NCI-H2227 (cell line): ENCODE data around the gene TMBIM6.
"Not testable (repeated sequence)": the region's sequence is repeated elsewhere in the genome, so short reads cannot be mapped to it uniquely, and the experiment has no call there.

ENCODE experiments used
- DNase-seq: peaks from one replicate; lab custom pipeline; 2025; ENCODE audit not compliant: unreplicated experiment; lab: John Stamatoyannopoulos, UW

The TMBIM6 gene, protein sequence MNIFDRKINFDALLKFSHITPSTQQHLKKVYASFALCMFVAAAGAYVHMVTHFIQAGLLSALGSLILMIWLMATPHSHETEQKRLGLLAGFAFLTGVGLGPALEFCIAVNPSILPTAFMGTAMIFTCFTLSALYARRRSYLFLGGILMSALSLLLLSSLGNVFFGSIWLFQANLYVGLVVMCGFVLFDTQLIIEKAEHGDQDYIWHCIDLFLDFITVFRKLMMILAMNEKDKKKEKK

DNA sequence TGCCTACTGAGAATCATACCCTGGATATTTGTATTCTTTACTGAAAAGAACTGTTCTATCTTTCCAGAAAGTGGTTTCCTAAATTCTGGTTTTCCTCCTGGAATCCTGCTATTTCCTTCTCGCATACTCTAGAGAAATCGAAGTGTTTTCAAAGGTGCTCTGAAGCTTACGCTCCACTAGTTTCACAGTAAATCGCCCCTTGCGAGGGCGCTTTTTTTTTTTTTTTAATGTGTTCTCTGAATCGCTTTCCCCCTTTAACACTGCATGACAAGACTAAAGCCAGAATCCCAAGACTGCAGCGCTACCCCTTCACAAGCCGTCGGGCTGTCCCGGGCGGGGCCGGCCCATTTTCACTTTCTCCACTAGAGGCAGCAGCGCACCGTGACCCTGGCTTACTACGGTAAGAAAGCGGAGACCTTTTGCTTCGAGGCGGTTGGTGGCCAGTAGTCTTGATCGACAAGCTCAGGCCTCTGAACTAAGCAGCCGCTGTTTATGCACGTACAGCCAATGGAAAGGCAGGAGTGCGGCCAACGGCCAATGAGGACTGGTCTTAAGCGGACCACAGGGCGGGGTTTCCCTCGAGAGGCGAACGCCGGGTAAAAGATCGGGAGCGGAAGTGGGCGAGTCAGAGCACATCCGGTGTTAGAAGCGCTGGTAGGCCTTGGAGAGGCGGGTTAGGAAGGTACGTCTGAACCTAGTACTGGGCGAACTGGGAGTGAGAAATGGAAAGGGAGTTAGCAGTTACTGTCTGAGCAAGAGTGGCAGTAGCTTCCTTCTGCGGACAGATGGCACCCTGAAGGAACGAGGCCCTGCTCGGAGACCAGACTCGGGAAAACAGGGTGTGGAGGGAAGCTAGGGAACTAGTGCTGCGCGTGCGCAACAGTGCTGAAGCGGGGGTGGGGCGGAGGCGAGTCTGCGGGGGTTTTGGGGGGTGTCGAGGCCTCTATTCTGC is at the start of gene TMBIM6:
Gene TMBIM6 (plus strand): TSS at position 628 of the 952 bp plus-strand sequence. CDS start 10,937 bp downstream, outside the sequence.
- DNase-seq, result peak; percentile 98

DNA sequence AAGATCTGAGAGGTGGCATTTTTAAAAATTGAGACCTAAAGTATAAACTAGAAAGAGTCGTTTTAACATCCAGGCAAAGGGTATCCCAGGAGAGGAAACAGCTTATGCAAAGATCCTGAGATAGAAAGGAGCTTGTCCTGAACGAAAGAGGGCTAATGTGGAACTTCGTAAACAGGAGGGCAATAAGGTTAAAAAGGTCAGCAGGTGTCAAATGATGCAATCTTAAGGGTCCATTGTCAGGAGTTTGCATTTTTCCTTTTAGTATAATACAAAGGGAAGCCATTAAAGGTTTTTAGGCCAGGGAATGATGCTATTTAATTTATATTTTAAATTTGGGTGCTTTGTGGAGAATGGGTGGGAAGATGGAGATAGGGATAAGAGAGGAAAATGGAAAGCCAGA is 48.5 kb upstream of the TMBIM6 start:
- DNase-seq, result no peak

DNA sequence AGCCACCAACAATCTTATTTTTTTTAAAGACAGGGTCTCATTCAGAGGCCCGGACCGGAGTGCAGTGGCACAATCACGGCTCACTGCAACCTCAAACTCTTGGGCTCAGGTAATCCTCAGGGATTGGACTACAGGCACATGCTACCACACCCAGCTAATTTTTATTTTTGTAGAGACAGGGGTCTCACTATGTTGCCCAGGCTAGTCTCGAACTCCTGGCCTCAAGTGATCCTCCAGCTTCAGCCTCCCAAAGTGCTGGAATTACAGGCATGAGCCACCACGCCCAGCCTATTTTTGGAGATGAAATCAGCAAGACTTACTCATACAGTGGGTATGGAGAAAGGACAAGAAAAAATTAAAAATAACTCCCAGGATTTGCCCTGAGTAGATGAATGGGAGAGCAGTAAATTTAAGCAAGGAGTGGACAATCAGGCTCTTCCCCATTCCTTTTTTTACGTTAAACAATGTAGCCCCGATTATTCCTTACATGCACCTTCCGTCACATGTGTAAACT is 47.4 kb upstream of the TMBIM6 start:
- no peak for DNase-seq

DNA sequence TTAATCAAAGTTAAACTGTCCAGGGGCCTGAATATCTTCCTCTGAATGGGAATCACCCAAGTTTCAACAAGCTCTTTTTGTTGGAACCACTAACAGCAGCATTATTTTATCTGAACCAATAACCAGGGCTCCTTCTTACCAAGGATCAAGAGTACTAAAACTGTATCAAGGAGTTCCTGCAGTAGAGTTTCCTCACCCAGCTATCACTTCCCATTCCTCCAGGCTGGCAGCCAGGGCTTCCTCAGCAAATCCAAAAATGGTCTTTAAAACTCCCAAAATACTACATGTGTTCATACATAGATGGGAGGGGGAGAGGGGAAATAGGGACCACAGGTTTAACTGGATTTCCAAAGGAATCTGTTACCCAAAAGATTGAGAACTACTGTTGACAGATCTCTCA is 44.6 kb upstream of the TMBIM6 start:
- DNase-seq, result no peak

DNA sequence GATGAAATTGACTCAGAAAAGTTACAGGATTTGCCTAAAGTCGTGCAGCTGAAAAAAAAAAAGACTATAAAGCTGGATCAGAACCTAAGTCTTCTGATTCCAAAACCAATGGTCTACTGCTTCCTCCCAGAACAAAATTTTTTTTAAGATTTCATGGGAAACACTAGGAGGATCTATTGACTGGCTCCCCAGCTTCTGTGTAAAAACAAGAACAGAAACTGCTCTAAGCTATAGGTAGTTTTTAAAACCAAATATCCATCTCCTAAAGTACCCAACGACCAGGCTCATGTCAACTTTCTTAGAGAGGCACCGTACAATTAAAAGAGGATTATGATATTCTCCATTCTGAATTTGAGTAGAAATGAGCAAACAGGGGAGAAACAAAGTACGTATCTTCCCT is 43.5 kb upstream of the TMBIM6 start:
- no peak for DNase-seq

DNA sequence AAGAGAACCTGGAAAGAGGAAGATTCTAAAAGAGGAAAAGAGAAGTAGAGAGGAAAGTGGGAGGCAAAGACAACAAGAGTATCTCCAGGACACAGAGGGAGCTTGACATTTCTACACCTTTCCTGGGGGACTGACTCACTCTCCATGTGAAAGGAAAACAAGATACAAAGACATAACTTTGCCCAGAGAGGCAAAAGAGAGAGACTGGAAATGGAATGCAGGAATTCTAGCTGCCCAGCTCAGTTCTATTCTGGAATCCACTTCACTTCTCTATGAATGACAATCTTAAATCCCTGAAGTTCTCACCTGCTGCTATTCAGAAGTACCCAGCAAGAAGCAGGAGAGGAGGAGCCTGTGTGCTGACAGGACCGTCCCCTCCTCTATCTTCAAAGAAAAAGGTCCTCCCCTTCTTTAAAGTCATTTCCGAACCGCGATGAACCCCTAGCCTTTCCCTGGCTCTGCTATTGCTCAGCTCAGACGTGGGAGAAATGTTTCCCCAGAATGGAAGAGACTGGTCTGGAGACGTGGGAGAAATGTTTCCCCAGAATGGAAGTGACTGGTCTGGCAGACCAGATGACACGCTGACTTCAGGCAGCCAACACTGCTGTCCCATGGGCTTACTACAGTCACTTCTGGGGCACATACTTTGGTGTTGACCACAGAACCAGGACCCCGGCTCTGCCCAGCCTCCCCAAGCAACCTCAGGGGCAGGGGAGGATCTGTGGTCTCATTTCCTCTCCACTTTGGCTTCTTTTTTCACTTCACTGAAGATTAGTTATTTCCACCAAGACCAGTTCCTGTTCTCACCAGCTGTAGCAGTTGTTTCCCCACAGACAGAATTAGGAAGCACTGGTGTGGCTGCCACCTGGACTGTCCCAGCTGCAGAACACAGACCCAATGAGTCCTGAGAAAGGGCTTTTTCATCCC is 42.5 kb upstream of the TMBIM6 start:
- no peak for DNase-seq

DNA sequence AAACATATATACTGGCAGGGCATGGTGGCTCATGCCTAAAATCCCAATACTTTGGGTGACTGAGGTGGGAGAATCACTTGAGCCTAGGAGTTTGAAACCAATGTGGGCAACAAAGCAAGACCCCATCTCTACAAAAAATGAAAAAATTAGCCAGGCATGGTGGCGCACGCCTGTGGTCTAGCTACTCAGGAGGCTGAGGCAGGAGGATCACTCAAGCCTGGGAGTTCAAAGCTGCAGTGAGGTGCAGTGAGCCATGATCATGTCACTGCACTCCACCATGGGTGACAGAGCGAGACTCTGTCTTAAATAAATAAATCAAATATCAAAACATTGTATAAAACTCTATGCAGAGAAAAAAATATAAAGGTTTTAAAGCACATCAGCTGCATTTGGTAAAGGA is 39.3 kb upstream of the TMBIM6 start:
- no peak for DNase-seq

DNA sequence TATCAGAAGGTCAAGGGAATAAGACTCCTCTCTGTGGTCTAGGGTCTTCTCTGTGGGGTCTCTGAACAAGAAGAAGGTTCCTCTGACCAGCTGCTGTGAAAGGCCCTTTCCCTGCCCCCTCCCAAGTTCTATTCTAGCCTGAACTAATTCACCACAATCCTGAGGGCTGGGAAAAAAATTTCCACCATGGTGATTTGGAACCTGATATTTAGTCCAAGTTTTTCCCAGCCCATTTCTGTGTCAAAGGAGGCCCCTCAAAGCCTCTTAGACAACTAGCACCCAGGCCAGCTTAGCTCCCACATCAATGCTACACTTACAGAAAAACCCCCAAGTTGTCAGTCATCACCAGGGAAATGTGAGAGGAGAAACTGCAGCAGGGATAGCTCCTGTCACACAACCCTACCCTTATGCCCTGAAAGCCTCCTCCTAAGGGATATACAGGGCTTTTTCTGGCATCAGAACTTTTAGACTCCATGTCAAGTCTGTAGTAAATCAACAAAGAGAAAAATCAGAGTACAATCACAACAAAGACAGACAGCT is 38.6 kb upstream of the TMBIM6 start:
- DNase-seq, result no peak

DNA sequence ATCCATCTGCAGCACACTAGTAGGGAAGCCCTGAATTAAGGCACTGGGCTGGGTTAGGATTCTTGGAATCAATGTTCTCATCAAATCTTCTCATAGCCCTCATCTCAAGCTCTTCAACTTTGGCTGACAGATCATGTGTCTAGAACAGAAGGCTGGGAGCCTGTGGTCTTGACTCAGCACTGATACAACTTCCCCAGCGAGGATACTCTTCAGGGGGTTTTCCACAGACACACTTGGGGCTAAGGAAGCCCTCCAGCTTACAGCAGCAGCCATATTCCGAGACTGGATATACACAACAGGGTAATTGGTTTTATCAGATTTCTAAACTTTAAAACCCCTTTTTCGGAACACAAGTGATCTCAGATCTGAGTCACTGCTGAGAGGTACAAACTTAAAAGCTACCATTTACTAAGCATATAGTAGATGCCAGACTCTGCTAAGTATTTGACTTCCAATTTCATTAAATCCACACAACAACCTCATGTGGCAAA is 37.7 kb upstream of the TMBIM6 start:
- DNase-seq, result no peak

DNA sequence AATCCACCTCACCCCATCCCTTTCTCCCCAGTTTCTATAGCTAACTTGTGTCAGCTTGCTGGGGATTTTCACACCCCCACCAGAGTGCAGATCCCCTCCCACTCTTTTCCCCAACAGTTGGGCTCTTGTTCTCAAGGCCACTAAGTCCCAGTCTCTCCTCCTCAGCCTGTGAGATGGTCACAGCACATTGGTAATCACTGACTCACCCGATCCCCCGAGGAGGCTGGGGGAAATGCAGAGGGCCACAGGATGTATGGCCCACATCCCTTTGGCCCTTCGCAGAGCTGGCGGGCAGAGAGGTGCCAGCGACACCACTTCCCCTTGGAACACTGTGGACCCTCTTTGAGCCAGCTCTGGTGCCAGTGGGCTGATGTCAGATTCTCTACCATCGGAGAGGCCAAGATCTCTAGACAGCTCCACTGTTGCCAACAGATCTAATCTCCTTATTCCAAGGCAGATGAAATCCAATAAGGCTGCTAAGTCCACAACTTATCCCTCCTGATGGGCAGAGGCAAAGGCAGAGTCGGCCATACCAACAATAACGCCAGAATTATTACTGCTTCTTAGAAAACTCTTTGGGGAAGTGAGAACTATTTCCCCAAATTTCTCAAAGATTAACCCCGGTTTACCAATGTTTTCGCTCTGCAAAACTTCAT is 35.8 kb upstream of the TMBIM6 start:
- DNase-seq, result no peak

DNA sequence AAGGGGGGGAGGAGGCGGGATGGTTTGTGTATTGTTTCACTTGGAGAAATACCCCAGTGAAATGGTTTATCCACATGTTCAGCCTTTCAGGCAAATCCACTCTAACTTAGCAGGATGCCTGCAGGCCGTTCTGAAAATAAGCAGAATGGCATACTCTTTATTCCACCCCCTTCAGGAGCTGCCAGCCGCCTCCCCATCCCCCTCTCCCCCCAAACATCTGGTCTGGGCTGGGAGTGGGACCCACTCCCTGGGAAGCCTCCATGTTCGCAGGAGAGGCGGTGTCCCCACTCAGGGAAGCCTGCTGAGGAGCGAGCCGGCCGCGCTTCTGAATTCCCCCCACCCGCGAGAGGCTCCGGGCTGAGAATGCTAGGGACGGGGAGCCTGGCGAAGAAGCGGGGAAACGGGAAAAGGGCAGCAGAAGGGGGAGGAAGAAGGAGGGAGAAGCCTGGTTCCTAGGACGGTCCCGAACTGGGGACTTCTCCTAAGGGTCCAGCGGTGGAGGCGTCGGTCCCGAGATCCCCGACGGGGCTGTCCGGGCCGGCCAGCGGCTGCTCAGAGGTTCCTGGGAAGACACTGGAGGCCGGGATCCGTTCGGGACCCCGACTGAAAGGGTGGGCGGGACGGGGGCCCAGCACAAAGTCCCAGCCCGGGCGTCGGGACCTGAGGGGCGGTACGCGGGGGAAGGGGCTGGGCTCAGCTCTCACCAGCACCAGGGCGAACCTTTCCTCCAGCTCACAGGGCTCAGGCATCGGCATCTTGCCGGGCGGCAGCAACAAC is 34.8 kb upstream of the TMBIM6 start:
- peak; percentile 65 for DNase-seq

DNA sequence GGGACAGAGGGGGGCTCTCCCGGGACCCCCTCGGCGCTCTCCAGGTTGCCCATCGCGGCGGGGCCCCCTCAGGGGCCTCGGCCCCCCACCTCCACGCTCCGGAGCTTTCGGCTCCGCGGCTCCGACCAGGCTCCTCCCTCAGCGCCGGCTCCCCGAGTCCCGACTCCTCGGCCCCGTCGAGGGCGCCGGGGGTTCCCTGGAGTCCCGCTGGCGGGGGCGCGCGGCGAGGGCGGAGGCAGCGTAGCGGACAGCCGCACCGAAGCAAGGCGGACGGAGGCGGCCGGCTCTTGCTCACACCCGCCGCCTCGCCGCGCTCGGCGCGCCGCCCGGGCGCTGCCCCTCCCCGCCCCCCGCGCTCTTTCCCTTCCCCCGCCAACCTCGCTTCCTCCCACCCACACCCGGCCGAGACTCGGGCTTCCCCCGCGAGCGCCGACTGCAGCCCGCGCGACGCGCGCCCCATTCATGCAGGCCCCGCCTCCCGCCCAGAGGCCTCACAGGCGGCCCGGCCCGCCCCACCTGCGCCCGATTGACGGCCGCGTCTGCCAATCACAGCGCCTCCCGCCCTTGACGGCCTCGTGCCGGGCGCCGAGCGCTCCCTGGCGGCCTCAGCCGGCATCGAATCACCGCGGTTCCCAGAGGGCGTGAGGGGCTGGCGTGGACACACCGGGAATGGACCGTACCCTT is 34.1 kb upstream of the TMBIM6 start, which contains the start of gene FMNL3:
Gene FMNL3 (minus strand): TSS at position 278 of the 684 bp plus-strand sequence. CDS start 225 bp downstream, at position 53.
- peak; percentile 96 for DNase-seq

DNA sequence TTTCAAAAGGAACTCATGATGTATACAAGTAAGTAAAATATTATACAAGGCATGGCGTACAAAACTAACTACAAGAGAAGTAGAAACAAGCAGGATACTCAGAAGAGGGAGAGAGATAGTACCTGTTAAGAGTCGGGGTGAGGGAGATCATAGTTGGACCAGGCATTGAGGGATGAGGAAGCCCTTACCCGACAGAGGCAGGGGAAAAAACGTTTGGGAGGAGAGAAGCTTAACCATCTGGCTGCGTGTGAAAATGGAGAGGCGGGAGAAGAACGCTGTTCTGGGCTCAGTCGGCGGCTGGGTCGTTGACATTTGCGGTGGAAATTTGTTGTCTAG is 33.6 kb upstream of the TMBIM6 start:
- no peak for DNase-seq

DNA sequence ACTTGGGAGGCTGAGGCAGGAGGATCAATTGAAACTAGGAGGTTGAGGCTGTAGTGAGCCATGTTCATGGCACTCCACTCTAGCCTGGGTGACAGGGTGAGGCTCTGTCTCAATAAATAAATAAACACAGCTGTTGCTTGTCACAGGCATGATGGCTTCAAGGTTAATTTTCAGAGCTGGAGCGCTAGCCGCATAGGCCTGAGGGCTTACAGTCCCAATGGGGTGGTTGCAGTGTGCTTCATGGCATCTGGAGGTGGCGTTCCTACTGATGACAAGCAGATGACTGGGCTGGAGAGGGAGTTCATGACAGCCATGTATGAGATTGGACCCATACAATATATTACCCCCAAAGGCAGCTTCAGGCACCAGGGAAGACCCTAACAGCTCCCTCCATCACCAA is 32.5 kb upstream of the TMBIM6 start:
- no peak for DNase-seq

DNA sequence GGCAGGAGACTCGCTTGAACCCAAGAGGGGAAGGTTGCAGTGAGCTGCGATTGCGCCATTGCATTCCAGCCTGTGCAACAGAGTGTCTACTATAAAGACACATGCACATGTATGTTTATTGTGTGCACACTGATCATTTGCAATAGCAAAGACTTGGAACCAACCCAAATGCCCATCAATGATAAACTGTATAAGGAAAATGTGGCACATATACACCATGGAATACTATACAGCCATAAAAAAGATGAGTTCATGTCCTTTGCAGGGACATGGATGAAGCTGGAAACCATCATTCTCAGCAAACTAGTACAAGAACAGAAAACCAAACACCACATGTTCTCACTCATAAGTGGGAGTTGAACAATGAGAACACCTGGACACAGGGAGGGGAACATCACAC is 27.4 kb upstream of the TMBIM6 start:
- DNase-seq, result not testable (repeated sequence)

DNA sequence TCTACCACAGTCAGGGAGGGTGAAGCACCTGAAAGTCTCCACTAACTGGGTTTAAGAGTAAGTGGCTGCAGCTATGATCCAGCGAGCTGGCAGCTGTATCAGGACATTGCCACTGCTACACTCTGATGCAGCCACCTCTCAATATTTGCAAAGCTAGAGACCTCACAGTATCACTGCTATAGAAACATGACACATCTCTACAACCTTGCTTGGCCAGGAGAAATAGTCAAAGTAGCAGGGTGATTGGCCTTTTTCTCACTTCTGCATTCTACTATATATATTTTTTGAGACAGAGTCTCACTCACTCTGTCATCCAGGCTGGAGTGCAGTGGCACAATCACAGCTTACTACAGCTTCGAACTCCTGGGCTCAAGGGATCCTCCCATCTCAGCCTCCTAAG is 24.8 kb upstream of the TMBIM6 start:
- DNase-seq, result no peak

DNA sequence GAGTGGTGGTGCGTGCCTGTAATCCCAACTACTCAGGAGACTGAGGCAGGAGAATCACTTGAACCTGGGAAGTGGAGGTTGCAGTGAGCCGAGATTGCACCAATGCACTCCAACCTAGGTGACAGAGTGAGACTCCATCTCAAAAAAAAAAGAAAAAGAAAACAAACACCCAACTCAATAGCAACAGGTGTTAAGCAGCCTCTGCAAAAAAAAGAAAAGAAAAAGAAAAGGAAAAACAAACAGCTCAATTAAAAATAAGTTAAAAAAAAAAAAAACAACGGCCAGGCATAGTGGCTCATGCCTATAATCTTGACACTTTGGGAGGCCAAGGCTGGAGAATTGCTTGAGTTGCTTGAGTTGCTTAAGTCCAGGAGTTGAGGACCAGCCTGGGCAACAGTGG is 23.6 kb upstream of the TMBIM6 start:
- not testable (repeated sequence) for DNase-seq

DNA sequence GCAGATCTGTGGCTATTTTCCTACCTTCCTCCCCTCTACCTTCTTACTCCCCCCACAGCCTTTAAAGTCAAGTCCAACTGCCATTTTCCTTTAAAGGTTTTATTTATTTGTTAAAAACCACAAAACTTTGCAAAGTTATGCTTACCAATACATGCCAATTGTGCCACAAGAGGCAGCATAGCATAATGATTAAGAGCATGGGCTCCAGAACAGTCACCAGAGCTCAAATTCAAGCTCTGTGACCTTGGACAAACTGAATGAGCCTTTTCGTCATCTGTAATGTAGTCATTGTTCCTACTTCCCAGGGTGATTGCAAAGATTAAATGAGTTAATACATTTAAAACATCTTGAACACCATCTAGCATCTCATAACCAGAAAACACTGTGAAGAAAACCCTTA is 21.1 kb upstream of the TMBIM6 start:
- no peak for DNase-seq

DNA sequence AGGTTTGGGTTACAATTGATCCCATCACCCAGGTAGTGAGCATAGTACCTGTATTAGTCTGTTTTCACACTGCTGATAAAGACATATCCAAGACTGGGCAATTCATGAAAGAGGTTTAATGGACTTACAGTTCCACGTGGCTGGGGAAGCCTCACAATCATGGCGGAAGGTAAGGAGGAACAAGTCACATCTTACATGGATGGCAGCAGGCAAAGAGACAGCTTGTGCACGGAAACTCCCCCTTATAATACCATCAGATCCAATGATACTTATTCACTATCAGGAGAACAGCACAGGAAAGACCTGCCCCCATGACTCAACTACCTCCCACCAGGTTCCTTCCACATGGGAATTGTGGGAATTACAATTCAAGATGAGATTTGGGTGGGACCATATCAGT is 20.0 kb upstream of the TMBIM6 start:
- not testable (repeated sequence) for DNase-seq
